K562 (cell line): ENCODE measurements around the gene KLHL22. TPM values are rescaled to one million over a fixed set of nuclear protein-coding genes. Genes with fewer than 3 reads are reported as not detected.
A peak's percentile ranks its signal among the peaks of the same experiment; 100 is the strongest.

Experiments
- ATAC-seq: fragments of 200-7000 bp; cut with Tn5 transposase; 3 replicates; pipeline ENCODE4 v1.9.1; 2020; ENCODE audit warnings: moderate library complexity
- BruUV-seq: library from RNA; stranded (reverse); fragments of 400-500 nt; replicated peaks from 2 replicates; lab custom pipeline; 2021; lab: Mats Ljungman, UMichigan
- CTCF ChIA-PET: fragments of 300-600 bp; formaldehyde crosslinking; extraction: SDS; loops from one replicate; lab custom pipeline; 2021; ENCODE audit warnings: low intra/inter-chr PET ratio; lab: Yijun Ruan, JAX
- POLR2A ChIA-PET: fragments of 300-600, 350-650 bp; sonication (Branson Sonifier 250); formaldehyde crosslinking; extraction: SDS; loops from one replicate; lab custom pipeline; 2021; ENCODE audit warnings: antibody characterized with exemption, inconsistent platforms; lab: Yijun Ruan, JAX
- DNase-seq, 4 experiments: peaks; one replicate each; pipeline versions ENCODE4 v3.0.0 to v3.0.0-alpha.2; 2011 to 2018; ENCODE audit warnings: low spot score in 3 of 4, mixed read lengths in 3 of 4; ENCODE audit errors: extremely low read depth in 1 of 4
- FAIRE-seq: peaks from 2 replicates; lab custom pipeline; 2011; peaks lifted over from hg19 to GRCh38; lab: Jason Lieb, UNC
- H2AFZ ChIP-seq: 2 replicates; pipeline ENCODE4 v1.6.0; 2011; ENCODE audit warnings: low read depth, low read length, control low read depth, inconsistent platforms
- H3K27ac ChIP-seq: fragments of 200-600 bp; 3 replicates; pipeline ENCODE4 v1.8.0; 2011; ENCODE audit warnings: low read depth, mild to moderate bottlenecking, control low read depth, inconsistent platforms, low read length, moderate library complexity, mixed read lengths; ENCODE audit errors: extremely low read depth
- H3K27me3 ChIP-seq, 2 experiments: fragments of 300-600 bp in 1 of 2; 2 replicates in 1 of 2; 3 replicates in 1 of 2; pipeline versions ENCODE4 v1.6.0 to v1.8.0; 2011; ENCODE audit warnings: inconsistent platforms in 2 of 2, low read length in 2 of 2, mild to moderate bottlenecking in 1 of 2, mixed read lengths in 1 of 2, moderate library complexity in 1 of 2; ENCODE audit not compliant: control insufficient read depth in 2 of 2, insufficient read depth in 2 of 2
- H3K36me3 ChIP-seq: fragments of 300-600 bp; 3 replicates; pipeline ENCODE4 v1.8.0; 2011; ENCODE audit warnings: mild to moderate bottlenecking, low read length, inconsistent platforms; ENCODE audit not compliant: control insufficient read depth, insufficient read depth
- H3K4me1 ChIP-seq, 2 experiments: fragments of 200-600 bp in 1 of 2; replicated peaks in 1 of 2; 2 replicates in 1 of 2; 3 replicates in 1 of 2; pipeline versions ENCODE4 v1.5.1 to v1.8.0; 2011; ENCODE audit warnings: inconsistent platforms in 2 of 2, low read length in 2 of 2, mild to moderate bottlenecking in 1 of 2, mixed read lengths in 1 of 2, moderate library complexity in 1 of 2; ENCODE audit not compliant: control insufficient read depth in 2 of 2, insufficient read depth in 2 of 2
- H3K4me2 ChIP-seq: 2 replicates; pipeline ENCODE4 v1.6.1; 2011; ENCODE audit warnings: low read length, control low read depth, inconsistent platforms, mixed read lengths; ENCODE audit not compliant: insufficient read depth
- H3K4me3 ChIP-seq: fragments of 200-600 bp; sonication (generic), shearing (Covaris generic); 2 replicates; pipeline ENCODE4 v1.5.1; 2016; ENCODE audit warnings: control low read depth, inconsistent platforms
- H3K79me2 ChIP-seq: fragments of 200-600 bp; 3 replicates; pipeline ENCODE4 v1.8.0; 2011; ENCODE audit warnings: low read length, inconsistent platforms; ENCODE audit not compliant: control insufficient read depth, insufficient read depth
- H3K9ac ChIP-seq, 2 experiments: 2 replicates each; pipeline versions ENCODE4 v1.6.0 to v1.6.1; 2011; ENCODE audit warnings: low read depth in 2 of 2, low read length in 2 of 2, control low read depth in 1 of 2, inconsistent platforms in 1 of 2, mild to moderate bottlenecking in 1 of 2, mixed read lengths in 1 of 2; ENCODE audit not compliant: insufficient read depth in 1 of 2
- H3K9me1 ChIP-seq: one replicate; pipeline ENCODE4 v1.6.0; 2011; ENCODE audit warnings: inconsistent platforms, mild to moderate bottlenecking, low read length, moderate library complexity; ENCODE audit not compliant: control insufficient read depth, insufficient read depth
- H3K9me3 ChIP-seq: replicated peaks from 2 replicates; pipeline ENCODE4 v1.5.1; 2011; ENCODE audit warnings: low read depth, low read length, inconsistent platforms; ENCODE audit not compliant: control insufficient read depth, insufficient read depth
- H4K20me1 ChIP-seq: replicated peaks from 2 replicates; pipeline ENCODE4 v1.6.1; 2011; ENCODE audit warnings: low read length, inconsistent platforms, mixed read lengths; ENCODE audit not compliant: control insufficient read depth, insufficient read depth
- CAMTA2 ChIP-seq: fragments of 250-450 bp; sonication (Bioruptor Pico); conservative IDR thresholded peaks from 2 replicates; pipeline ENCODE4 v1.5.1; 2022
- ELF1 ChIP-seq: fragments of 200-800 bp; sonication (Bioruptor generic); IDR thresholded peaks from 2 replicates; pipeline ENCODE4 v1.6.1; 2016; ENCODE audit warnings: missing genetic modification characterization, missing compliant biosample characterization
- ELF4 ChIP-seq: fragments of 450-650 bp; formaldehyde crosslinking; IDR thresholded peaks from 2 replicates; pipeline ENCODE4 v1.4.0; 2022; ENCODE audit warnings: missing genetic modification characterization
- ELK1 ChIP-seq: sonication (generic); formaldehyde crosslinking; IDR thresholded peaks from 2 replicates; pipeline ENCODE4 v1.8.1; 2022; ENCODE audit warnings: missing genetic modification reagents
- FOS ChIP-seq: IDR thresholded peaks from 3 replicates; pipeline ENCODE4 v1.6.1; 2011; ENCODE audit not compliant: insufficient read length; ENCODE audit errors: extremely low read depth
- JUNB ChIP-seq: fragments of 450-650 bp; formaldehyde crosslinking; conservative IDR thresholded peaks from 2 replicates; pipeline ENCODE4 v1.4.0; 2020; ENCODE audit warnings: mild to moderate bottlenecking
- KLF1 ChIP-seq: fragments of 450-650 bp; IDR thresholded peaks from 2 replicates; pipeline ENCODE4 v1.6.1; 2016; ENCODE audit warnings: missing genetic modification characterization, missing compliant biosample characterization
- NFE2L1 ChIP-seq: fragments of 450-650 bp; IDR thresholded peaks from 2 replicates; pipeline ENCODE4 v1.6.1; 2016; ENCODE audit warnings: missing genetic modification characterization, low read depth, mild to moderate bottlenecking, missing compliant biosample characterization, moderate library complexity, borderline replicate concordance
- PHF8 ChIP-seq: fragments of 200-600 bp; sonication (generic); IDR thresholded peaks from 2 replicates; pipeline ENCODE4 v1.6.1; 2012; ENCODE audit warnings: mixed run types, mild to moderate bottlenecking, inconsistent platforms, low read length, moderate library complexity, borderline replicate concordance
- POLR3G ChIP-seq: IDR thresholded peaks from 2 replicates; pipeline ENCODE4 v1.6.1; 2011; ENCODE audit not compliant: insufficient read length, insufficient replicate concordance; ENCODE audit errors: extremely low read depth
- WHSC1 ChIP-seq: IDR thresholded peaks from one replicate; pipeline ENCODE4 v1.6.1; 2012; ENCODE audit warnings: low read length, control low read depth, inconsistent platforms
- XRCC5 ChIP-seq: fragments of 200-400 bp; formaldehyde crosslinking; IDR thresholded peaks from 2 replicates; pipeline ENCODE4 v1.6.1; 2017; ENCODE audit warnings: low read depth, mild to moderate bottlenecking, low read length
- YY1 ChIP-seq, 3 experiments: IDR thresholded peaks; 2 replicates each; pipeline ENCODE4 v1.6.1; 2011; ENCODE audit warnings: low read length in 2 of 3, mild to moderate bottlenecking in 2 of 3, moderate library complexity in 2 of 3, borderline replicate concordance in 1 of 3, control low read depth in 1 of 3, low read depth in 1 of 3; ENCODE audit not compliant: insufficient read depth in 3 of 3, insufficient replicate concordance in 2 of 3, control insufficient read depth in 1 of 3, insufficient read length in 1 of 3; ENCODE audit errors: extremely low read depth in 1 of 3
- ZNF274 ChIP-seq: IDR thresholded peaks from 2 replicates; pipeline ENCODE4 v1.6.1; 2011; ENCODE audit warnings: low read depth, mild to moderate bottlenecking, low read length, moderate library complexity, borderline replicate concordance
- ZNF316 ChIP-seq: fragments of 450-650 bp; IDR thresholded peaks from 2 replicates; pipeline ENCODE4 v1.6.1; 2016
- ZNF79 ChIP-seq: fragments of 250-450 bp; sonication (Bioruptor Pico); IDR thresholded peaks from 2 replicates; pipeline ENCODE4 v1.4.0; 2020; ENCODE audit warnings: low read depth, mild to moderate bottlenecking, moderate library complexity
- WGBS: fragments of 100-300 bp; shearing (Covaris generic); methylation state at CpG from one replicate; pipeline ENCODE4 v1.1.6; 2016; ENCODE audit warnings: low coverage, mixed read lengths; ENCODE audit not compliant: insufficient coverage; ENCODE audit errors: missing lambda C conversion rate; 5-methylcytosine and 5-hydroxymethylcytosine counted together
- in situ Hi-C: fragments of 300-500 bp; cut with MboI; formaldehyde crosslinking; loops from 4 replicates; pipeline ENCODE4 v1.15.0; 2018; ENCODE audit warnings: inconsistent platforms, mixed read lengths
- intact Hi-C: fragments of 100-400 bp; cut with micrococcal nuclease; formaldehyde crosslinking; loops from 2 replicates; pipeline ENCODE4 v1.14.2; 2022
- polyA plus RNA-seq, 8 experiments: library from polyadenylated mRNA; depleted of rRNA in 4 of 8; stranded (reverse) in 5 of 8; unstranded in 3 of 8; fragments of >200 nt; fragmentation: Nextera tagmentation in 2 of 8; fragmentation: Illumina TruSeq in 1 of 8; extraction: Ambion mirVana in 2 of 8; extraction: Trizol in 1 of 8; gene quantifications; 2 replicates each; pipeline versions ENCODE4 v1.2.1 to v1.2.3, GENCODE V29; 2011 to 2014; ENCODE audit warnings: inconsistent platforms in 1 of 8, missing spikeins in 1 of 8
- total RNA-seq, 7 experiments: library from RNA; depleted of rRNA in 6 of 7; stranded (reverse); fragments of >200 nt in 6 of 7; fragmentation: Illumina TruSeq in 2 of 7; extraction: Trizol in 2 of 7; gene quantifications; 2 replicates each; pipeline versions ENCODE4 v1.2.1 to v1.2.3, GENCODE V29; 2011 to 2021; ENCODE audit warnings: low replicate concordance in 1 of 7

KLHL22 gene
- total and polyA plus RNA-seq, 9 of the 15 experiments (the other 6 are each of a cell fraction or from before 2014, with no cell fraction given): 1.3 to 25.6 (median 15.2) TPM

- in situ Hi-C loops: no loop called here
- CTCF ChIA-PET: interaction anchor here (1.6 to 6.9 kb wide), 3 partner anchors 10 to 296 kb away, joined by 3 to 195 read pairs (median 8); no protein-coding TSS in a partner anchor
- BruUV-seq: no TSS peak
- TF ChIP-seq ZNF316 (peak; percentile 90), WHSC1 (no peak), JUNB (0 out of 2 replicates have a peak, but pooled peaks have one; percentile 19), ZNF79 (CRISPR knock-in tag) (no peak), YY1 (IDR thresholded peaks at IDR 0.05; ENCODE audit: borderline replicate concordance in 1 of 3, control insufficient read depth in 1 of 3, extremely low read depth in 1 of 3, insufficient read depth in 3 of 3, insufficient read length in 1 of 3, insufficient replicate concordance in 2 of 3, low read depth in 1 of 3, low read length in 2 of 3) (no peak), ZNF274 (no peak), PHF8 (no peak), ELK1 (CRISPR knock-in tag) (no peak), KLF1 (no peak), XRCC5 (no peak), FOS (no peak), POLR3G (no peak), ELF4 (CRISPR knock-in tag) (no peak), ELF1 (0 out of 2 replicates have a peak, but pooled peaks have one; percentile 6), NFE2L1 (peak; percentile 59; the same call in 1 of the 2 replicates), CAMTA2 (CRISPR knock-in tag) (no peak)
These were observed 42.4 kb downstream of the KLHL22 start for GRCh38 chr22:20453222-20453621.

More at GRCh38 chr22:20453222-20453621, 42.4 kb downstream of the KLHL22 start:
- 33% methylated on average over 3 of the region's 3 CpGs for WGBS
- no peaks in the 10 kb centered on the region for H3K9me1 ChIP-seq
- ATAC-seq: no peak
- intact Hi-C loops: no loop called here
- H2AFZ ChIP-seq: no peak overlapping the region
- H3K4me2 ChIP-seq: no peak overlapping the region
- no peak for DNase-seq
- H3K36me3 ChIP-seq: no peaks in the 10 kb centered on the region
- H3K9ac ChIP-seq: no peak overlapping the region
- no peaks in the 10 kb centered on the region for H3K79me2 ChIP-seq
- POLR2A ChIA-PET: interaction anchor here (0.6 to 6.8 kb wide), 12 partner anchors 9 to 134 kb away, joined by 3 to 46 read pairs (median 4); partner anchors contain the start of gene DGCR6L
- no peak for FAIRE-seq
- H4K20me1 ChIP-seq: peaks cover 16% of the 10 kb centered on the region
- peaks cover 26 to 35% of the 10 kb centered on the region in 2 experiments; a peak in 4 of 5 replicates for H3K27me3 ChIP-seq
- no peak overlapping the region for H3K4me3 ChIP-seq
- H3K4me1 ChIP-seq: peaks cover 0 to 3% of the 10 kb centered on the region in 2 experiments; a peak in 2 of 5 replicates
- H3K27ac ChIP-seq: no peak overlapping the region
- no peaks in the 10 kb centered on the region for H3K9me3 ChIP-seq
